Cardiac fibroblast (primary cell): ENCODE results near the gene PLCB3.

Source experiments
- DNase-seq, 2 donors: peaks; one replicate each; pipeline versions ENCODE4 v3.0.0 to v3.0.0-alpha.2; 2010; ENCODE audit warnings: low read depth in 2 of 2
- H3K4me3 ChIP-seq, 2 donors: replicated peaks in 1 of 2; 1 replicate in 1 of 2; 2 replicates in 1 of 2; pipeline ENCODE4 v1.5.1; 2011; ENCODE audit warnings: low read depth in 2 of 2, low read length in 2 of 2, mild to moderate bottlenecking in 2 of 2, moderate library complexity in 1 of 2
- CTCF ChIP-seq: IDR thresholded peaks from one replicate; pipeline ENCODE4 v1.5.1; 2011; ENCODE audit warnings: low read depth, mild to moderate bottlenecking, low read length, inconsistent platforms

PLCB3 gene

GRCh38 chr11:64225608-64226506 is 25.5 kb upstream of the PLCB3 start, which contains the start of the genes NUDT22 and TRPT1:
NUDT22 (plus strand) TSS chr11:64226274; CDS start chr11:64226653, 379 bp downstream.
TRPT1 (minus strand) TSS chr11:64226186; CDS start chr11:64225860, 326 bp downstream.
- peak; percentile 74 to 82 for DNase-seq
- peak within 1 kb of the TSS; percentile 84 to 89 for H3K4me3 ChIP-seq
- TF ChIP-seq CTCF = peak; percentile 35

- TF ChIP-seq CTCF = no peak
- H3K4me3 ChIP-seq = peak overlapping the region; percentile 84 to 89
- no peak for DNase-seq
Observed at GRCh38 chr11:64226507-64227051, 24.8 kb upstream of the PLCB3 start.

GRCh38 chr11:64227405-64227956 is 23.8 kb upstream of the PLCB3 start:
- H3K4me3 ChIP-seq = peak overlapping the region; percentile 84 to 89
- peak in 1 of 2 donors; percentile 51 for DNase-seq
- TF ChIP-seq CTCF = no peak

- no peak for DNase-seq
- no peak overlapping the region for H3K4me3 ChIP-seq
- no peak for TF ChIP-seq CTCF
Observed at GRCh38 chr11:64229090-64229743, 22.1 kb upstream of the PLCB3 start.

GRCh38 chr11:64229744-64230170 is 21.6 kb upstream of the PLCB3 start:
- H3K4me3 ChIP-seq = peak overlapping the region; percentile 73
- no peak for TF ChIP-seq CTCF
- no peak for DNase-seq

- no peak for TF ChIP-seq CTCF
- H3K4me3 ChIP-seq = peak within 1 kb of the TSS; percentile 73
- DNase-seq = peak; percentile 83 to 90
Observed at GRCh38 chr11:64230171-64230984, 21.0 kb upstream of the PLCB3 start, which contains the start of gene DNAJC4. DNAJC4 (plus strand) TSS chr11:64230548; CDS start chr11:64230855, 307 bp downstream.
